Activated CD4-positive, alpha-beta T cell treated with anti-CD3 and anti-CD28 coated beads for 36 hours (primary cell): Measurements from ENCODE around the gene CCRL2. TPM values are rescaled to one million over a fixed set of nuclear protein-coding genes. Genes with fewer than 3 reads are reported as not detected.

Experiments
- ATAC-seq: fragments of 200-7000 bp; cut with Tn5 transposase; one replicate; pipeline ENCODE4 v1.10.0; 2021; ENCODE audit warnings: mild to moderate bottlenecking, moderate library complexity
- CTCF ChIA-PET: fragments of 350-600 bp; sonication (Branson Sonifier 250); formaldehyde crosslinking; loops from one replicate; lab custom pipeline; 2021; ENCODE audit warnings: antibody characterized with exemption; lab: Charles Lee
- POLR2A ChIA-PET: fragments of 350-600 bp; sonication (Branson Sonifier 250); formaldehyde crosslinking; loops from one replicate; lab custom pipeline; 2021; ENCODE audit warnings: antibody characterized with exemption, inconsistent platforms; lab: Charles Lee
- DNase-seq: peaks from one replicate; pipeline ENCODE4 v3.0.0-alpha.2; 2020
- H3K27ac Mint-ChIP-seq: one replicate; pipeline ENCODE4 v1.8.0; 2021; ENCODE audit warnings: mixed read lengths
- H3K27me3 Mint-ChIP-seq: one replicate; pipeline ENCODE4 v1.8.0; 2021; ENCODE audit warnings: mixed read lengths
- H3K36me3 Mint-ChIP-seq: one replicate; pipeline ENCODE4 v1.8.0; 2021; ENCODE audit warnings: low read depth, mixed read lengths
- H3K4me1 Mint-ChIP-seq: one replicate; pipeline ENCODE4 v1.8.0; 2021; ENCODE audit warnings: mixed read lengths
- H3K4me3 Mint-ChIP-seq: one replicate; pipeline ENCODE4 v1.8.0; 2021; ENCODE audit warnings: mild to moderate bottlenecking, moderate library complexity, mixed read lengths
- H3K9me3 Mint-ChIP-seq: one replicate; pipeline ENCODE4 v1.8.0; 2021; ENCODE audit warnings: low read depth, mixed read lengths
- intact Hi-C, 2 experiments: fragments of 100-400 bp; cut with DNase I in 1 of 2; cut with micrococcal nuclease in 1 of 2; formaldehyde crosslinking; loops; one replicate each; pipeline versions ENCODE4 v1.14.2 to v1.15.1; 2022 to 2024; cut with DNase I, micrococcal nuclease
- total RNA-seq, 2 experiments: library from RNA; stranded (reverse); gene quantifications; one replicate each; pipeline ENCODE4 v1.2.3, GENCODE V29; 2021

CCRL2 gene
- total RNA-seq, 2 experiments from 2014 or later = 1.0 to 1.3 TPM

GRCh38 chr3:46453526-46454208 lies 46.6 kb downstream of the CCRL2 start:
- peaks cover 14% of the 10 kb centered on the region for H3K27me3 Mint-ChIP-seq

GRCh38 chr3:46454209-46454595 lies 47.1 kb downstream of the CCRL2 start:
- intact Hi-C loops = no loop called here
- ATAC-seq (no peak), DNase-seq (no peak)
- Mint-ChIP-seq H3K27me3 (peaks cover 12% of the 10 kb centered on the region), H3K4me3 (no peak overlapping the region), H3K9me3 (no peaks in the 10 kb centered on the region), H3K36me3 (no peaks in the 10 kb centered on the region), H3K4me1 (no peaks in the 10 kb centered on the region), H3K27ac (no peak overlapping the region)
- ChIA-PET CTCF (interaction anchor here (0.6 to 1.0 kb wide), 2 partner anchors 34 to 1656 kb away, joined by 3 to 4 read pairs; no protein-coding TSS in a partner anchor), POLR2A (no interaction called here)

More at GRCh38 chr3:46453526-46454208, 46.6 kb downstream of the CCRL2 start:
- H3K36me3 Mint-ChIP-seq = no peaks in the 10 kb centered on the region
- no peaks in the 10 kb centered on the region for H3K9me3 Mint-ChIP-seq
- DNase-seq = no peak
- H3K27ac Mint-ChIP-seq = no peak overlapping the region
- POLR2A ChIA-PET = no interaction called here
- no peaks in the 10 kb centered on the region for H3K4me1 Mint-ChIP-seq
- no peak overlapping the region for H3K4me3 Mint-ChIP-seq
- ATAC-seq = no peak
- intact Hi-C loops = no loop called here
- CTCF ChIA-PET = interaction anchor here (0.6 to 1.0 kb wide), 2 partner anchors 35 to 1656 kb away, joined by 3 to 4 read pairs; no protein-coding TSS in a partner anchor

DNA sequence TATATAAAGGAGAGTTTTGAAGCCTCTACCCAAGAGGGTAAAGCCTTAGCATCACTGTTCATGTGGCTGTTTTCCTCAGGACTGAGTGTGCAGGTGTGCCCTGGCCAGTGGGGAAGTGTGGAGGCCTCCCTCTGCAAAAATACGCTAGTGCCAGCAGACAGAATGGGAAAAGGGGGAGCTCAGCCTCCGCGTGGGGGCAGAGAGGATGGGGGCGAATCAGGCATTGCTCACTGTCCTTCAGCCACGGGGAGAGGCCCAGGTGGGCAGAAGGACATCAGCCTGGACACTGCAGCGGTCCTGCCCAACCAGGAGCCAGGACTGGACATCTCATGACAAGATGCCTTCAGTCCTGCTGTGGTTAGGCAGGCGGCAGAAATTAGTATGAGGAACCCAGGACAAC lies 47.5 kb downstream of the CCRL2 start:
- Mint-ChIP-seq H3K4me3 (no peak overlapping the region), H3K27me3 (peaks cover 12% of the 10 kb centered on the region)
- ATAC-seq = no peak

DNA sequence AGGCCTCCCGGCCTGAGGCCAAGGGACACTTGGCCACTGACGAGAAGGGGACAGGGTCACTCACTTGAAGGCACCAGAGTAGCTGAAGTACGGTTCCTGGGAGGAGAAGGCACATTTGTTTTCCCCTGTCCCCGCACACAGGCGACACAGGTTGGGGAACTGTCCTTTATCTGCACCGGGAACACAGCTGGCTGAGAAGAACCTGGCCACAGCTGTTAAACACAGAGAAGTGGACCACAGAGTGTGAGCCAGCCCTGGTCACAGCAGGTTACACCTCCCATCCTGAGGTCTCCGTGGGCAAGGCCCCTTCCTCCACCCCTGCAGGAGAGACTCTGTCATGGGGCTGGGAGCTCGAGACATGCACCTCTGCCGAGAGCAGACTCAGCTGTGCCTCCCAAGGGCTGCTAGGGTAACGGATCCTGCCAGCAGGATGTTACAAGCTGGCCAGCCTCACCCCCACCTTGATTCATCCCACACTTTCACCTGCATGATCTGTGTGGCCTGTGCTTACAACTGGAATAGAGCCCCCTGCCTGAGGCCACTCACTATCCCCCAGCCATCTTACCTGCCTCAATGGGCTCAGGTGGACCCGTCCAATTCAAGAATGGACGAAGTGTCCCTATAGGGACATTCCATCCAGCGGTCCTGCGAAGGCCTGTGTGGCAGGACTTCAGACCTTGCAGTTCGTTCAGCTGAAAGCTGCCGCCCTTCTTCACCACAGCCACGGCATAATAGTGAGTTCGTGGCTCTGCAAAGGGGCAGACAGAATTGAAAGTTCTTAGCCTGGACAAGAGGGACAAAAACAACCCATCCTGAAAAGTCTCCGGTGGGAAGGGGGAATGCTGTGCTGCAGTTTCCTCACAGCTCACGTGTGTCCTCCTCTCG lies 48.4 kb downstream of the CCRL2 start:
- Mint-ChIP-seq H3K27me3 (peaks cover 14% of the 10 kb centered on the region), H3K9me3 (no peaks in the 10 kb centered on the region), H3K4me3 (no peak overlapping the region), H3K36me3 (no peaks in the 10 kb centered on the region), H3K4me1 (no peaks in the 10 kb centered on the region), H3K27ac (no peak overlapping the region)
- DNase-seq = no peak
- ATAC-seq = no peak
- ChIA-PET POLR2A (no interaction called here), CTCF (interaction anchor here (0.6 to 0.9 kb wide), 2 partner anchors 33 to 167 kb away, joined by 3 to 4 read pairs; no protein-coding TSS in a partner anchor)
- intact Hi-C loops = no loop called here

More for the DNA sequence above, 47.5 kb downstream of the CCRL2 start:
- Mint-ChIP-seq H3K36me3 (no peaks in the 10 kb centered on the region), H3K27ac (no peak overlapping the region), H3K9me3 (no peaks in the 10 kb centered on the region), H3K4me1 (no peaks in the 10 kb centered on the region)
- ChIA-PET POLR2A (no interaction called here), CTCF (interaction anchor here (0.6 to 0.9 kb wide), 2 partner anchors 34 to 1657 kb away, joined by 3 to 4 read pairs; no protein-coding TSS in a partner anchor)
- no peak for DNase-seq
- intact Hi-C loops = no loop called here

- Mint-ChIP-seq H3K4me1 (no peaks in the 10 kb centered on the region), H3K9me3 (no peaks in the 10 kb centered on the region), H3K27me3 (peaks cover 13% of the 10 kb centered on the region), H3K36me3 (no peaks in the 10 kb centered on the region), H3K27ac (no peak overlapping the region), H3K4me3 (no peak overlapping the region)
- DNase-seq (no peak), ATAC-seq (no peak)
- ChIA-PET POLR2A (no interaction called here), CTCF (no interaction called here)
- intact Hi-C loops = no loop called here
Observed at GRCh38 chr3:46456118-46456517, 49.1 kb downstream of the CCRL2 start.

Other genes with a start within 250 kb of the CCRL2 start
- under 1 TPM; 0.14 to 0.16 TPM for gene CCR1, start 198.9 kb upstream of the CCRL2 start, total RNA-seq
- gene CCR3, start 164.8 kb upstream of the CCRL2 start, total RNA-seq = not detected
- under 1 TPM in 1 of 2 experiments, not detected in 1; 0.09 TPM for gene CCR2, start 53.1 kb upstream of the CCRL2 start, total RNA-seq
- under 1 TPM; 0.14 to 0.25 TPM for gene CCR5, start 36.3 kb upstream of the CCRL2 start, total RNA-seq
- not detected for gene LTF, start 57.6 kb downstream of the CCRL2 start, total RNA-seq
- not detected for gene RTP3, start 90.7 kb downstream of the CCRL2 start, total RNA-seq
- gene LRRC2, start 159.0 kb downstream of the CCRL2 start, total RNA-seq = under 1 TPM in 1 of 2 experiments, not detected in 1; 0.04 TPM
- not detected for gene FAM240A, start 205.3 kb downstream of the CCRL2 start, total RNA-seq